PFSK-1 (cell line): Measurements from ENCODE around the gene PLK5.

Experiments
- POLR2AphosphoS5 ChIP-seq: IDR thresholded peaks from 2 replicates; pipeline ENCODE4 v1.6.1; 2012; ENCODE audit warnings: low read depth, mild to moderate bottlenecking, control low read depth, low read length, moderate library complexity
- REST ChIP-seq, 2 experiments: IDR thresholded peaks; 2 replicates each; pipeline versions ENCODE4 v1.6.1 to v1.8.0; 2011 to 2012; ENCODE audit warnings: low read depth in 2 of 2, low read length in 2 of 2, control low read depth in 1 of 2, inconsistent platforms in 1 of 2, mild to moderate bottlenecking in 1 of 2, moderate library complexity in 1 of 2; ENCODE audit not compliant: insufficient read depth in 1 of 2

GRCh38 chr19:1580957-1581356 is 57.1 kb downstream of the PLK5 start:
- TF ChIP-seq REST (IDR thresholded peaks at IDR 0.05; ENCODE audit: insufficient read depth in 1 of 2, low read depth in 2 of 2, low read length in 2 of 2) (no peak), POLR2AphosphoS5 (no peak)
